ENCODE measurements around the gene CSNK1A1.

Gene CSNK1A1

DNA sequence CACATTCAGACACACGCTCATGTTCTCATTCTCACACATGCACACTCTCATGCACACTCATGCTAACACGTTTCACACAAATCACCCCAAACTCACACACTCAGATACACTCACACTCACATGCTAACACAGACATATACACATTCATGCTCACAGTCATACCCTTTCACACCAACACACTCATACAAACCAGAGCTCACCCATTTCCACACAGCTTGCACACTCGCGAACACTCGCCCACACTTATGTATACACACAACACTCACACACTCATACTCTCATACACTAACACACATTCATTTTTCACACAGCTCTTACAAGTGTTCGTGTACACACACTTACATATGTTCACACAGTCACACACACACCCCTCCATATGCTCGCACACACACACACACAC lies 108.0 kb downstream of the CSNK1A1 start:
- in situ Hi-C loops (cut with MboI; ENCODE audit: low sequenced_read_pairs) = no loop called here

DNA sequence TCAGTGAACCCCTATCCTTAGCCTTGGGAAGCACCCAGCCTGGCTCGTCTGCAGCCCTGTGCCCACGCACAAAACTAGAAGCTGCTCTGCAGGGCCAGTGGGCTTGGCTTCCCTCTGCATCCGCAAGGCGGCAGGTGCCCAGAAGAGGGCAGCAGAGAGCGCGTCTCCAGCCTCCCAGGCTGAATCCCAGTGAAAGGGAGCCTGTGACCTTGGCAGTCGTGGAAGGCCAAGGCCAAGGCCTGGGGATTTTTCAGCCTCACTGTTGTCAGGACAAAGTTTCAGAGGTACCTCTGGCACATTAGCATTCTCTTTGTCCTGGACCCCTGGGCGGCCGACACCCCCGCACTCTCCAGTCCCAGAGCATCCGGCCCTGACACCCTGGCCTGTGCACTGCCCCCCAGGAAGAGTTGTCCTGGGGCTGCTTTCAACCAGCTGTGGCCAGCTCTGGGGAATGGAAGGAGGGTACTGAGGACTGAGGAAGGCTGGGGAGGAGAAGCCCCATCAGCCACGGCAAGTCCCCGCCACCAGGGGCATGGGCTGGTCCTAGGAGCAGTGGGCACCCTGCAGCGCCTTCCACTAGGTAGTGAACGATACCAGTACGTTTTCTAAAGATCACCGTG lies 108.6 kb downstream of the CSNK1A1 start:
- in situ Hi-C loops (cut with MboI; ENCODE audit: low sequenced_read_pairs) = no loop called here

Measured in HL-60/S4 treated with retinoic acid at 250 ng/mL for 4 days and 3 days (cell line).